NCI-H2081 (cell line): ENCODE results near the gene TNFRSF6B.

Experiments
- DNase-seq, 2 experiments: peaks; one replicate each; lab custom pipeline; 2025; lab: John Stamatoyannopoulos, UW

TNFRSF6B gene

GRCh38 chr20:63697868-63698545 is 1.6 kb downstream of the TNFRSF6B start:
- no peak for DNase-seq

- peak in 1 of 2 experiments; percentile 20 for DNase-seq
Observed at GRCh38 chr20:63698739-63699465, 2.5 kb downstream of the TNFRSF6B start.

DNA sequence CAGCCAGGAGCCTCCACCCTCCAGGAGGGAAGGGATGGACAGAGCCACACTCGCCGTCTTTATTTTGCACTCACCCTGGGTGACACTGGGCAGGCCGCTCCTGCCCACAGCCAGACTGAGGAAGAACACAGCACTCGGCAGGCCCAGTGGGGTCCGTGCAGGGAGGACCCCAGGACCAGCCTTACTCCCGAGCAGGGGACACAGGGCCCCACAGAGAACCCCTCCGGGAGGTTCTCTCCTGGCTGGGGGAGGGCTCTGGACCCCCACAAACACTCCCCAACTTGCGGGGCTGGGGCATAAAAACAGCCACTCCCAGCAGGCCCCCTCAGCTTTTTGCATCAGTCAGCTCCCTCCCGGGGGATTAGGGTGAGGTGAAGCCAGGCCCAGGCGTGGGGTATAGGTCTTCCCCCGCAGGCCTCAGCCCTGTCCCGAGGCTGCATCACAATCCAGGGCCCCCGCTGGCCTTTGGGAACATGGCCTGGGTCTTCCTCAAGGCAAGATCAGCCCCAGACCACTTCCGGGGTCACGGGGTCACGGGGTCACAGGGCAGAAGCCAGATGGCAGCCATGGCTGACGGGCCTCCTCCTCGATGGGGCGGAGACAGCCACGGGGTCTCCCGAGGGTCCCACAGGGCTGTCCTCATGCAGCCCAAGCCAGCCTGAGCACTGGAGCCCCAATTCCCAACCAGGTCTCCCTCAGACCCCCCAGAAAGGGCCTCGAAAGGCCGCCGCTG is 3.2 kb downstream of the TNFRSF6B start:
- DNase-seq = no peak

DNA sequence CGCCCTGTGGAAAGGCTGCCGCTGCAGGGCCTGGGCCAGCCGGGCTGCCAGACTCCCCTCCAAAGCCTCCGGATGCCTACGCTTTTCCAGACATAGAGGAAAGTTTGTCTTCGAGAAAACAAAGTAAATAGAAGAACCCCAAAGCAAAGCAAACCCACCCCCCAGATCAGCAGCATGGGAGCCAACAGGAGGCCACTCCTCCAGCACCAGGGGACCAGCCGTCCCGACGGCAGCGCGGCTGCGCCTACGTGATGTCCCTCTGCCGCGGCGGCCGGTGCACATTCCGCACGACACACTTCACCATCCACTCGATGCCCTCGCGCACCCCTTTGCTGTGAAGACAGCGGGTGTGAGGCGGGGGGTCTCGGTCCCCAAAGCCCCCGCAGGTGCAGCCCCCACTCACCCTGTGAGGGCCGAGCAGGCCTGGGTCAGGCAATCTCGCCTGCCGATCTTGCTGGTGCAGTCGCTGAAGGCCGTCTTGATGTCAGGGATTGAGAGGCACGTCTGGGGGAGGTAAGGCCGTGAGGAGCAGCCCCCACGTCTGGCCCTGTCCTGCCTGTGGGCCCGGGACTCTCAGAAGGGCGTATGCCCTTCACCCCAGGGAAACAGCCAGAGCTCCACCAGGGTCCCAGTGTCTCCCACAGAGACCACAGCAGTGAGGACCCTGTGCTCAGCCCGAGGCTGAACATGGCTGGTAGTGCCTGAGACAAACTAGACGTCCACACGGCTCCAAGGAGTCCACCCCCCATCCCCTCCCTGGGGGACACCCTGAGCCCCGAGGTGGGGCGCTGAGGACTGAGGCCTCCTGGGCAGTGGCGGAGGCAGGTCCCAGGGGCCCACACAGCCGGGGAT is 4.0 kb downstream of the TNFRSF6B start:
- DNase-seq = no peak

DNA sequence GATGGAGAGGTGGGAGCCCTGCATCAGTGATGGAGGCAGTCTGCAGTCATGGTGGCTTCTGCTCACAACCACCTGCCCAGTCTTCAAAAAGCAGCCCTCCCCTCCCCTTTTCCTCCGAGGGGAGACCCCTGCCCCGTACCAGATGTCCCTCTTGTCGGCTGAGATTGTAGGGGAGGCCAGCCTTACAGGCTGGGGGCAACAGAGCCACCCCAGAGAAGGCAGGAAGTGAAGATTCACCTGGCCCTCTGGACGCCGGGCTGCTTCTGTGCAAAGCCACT is 4.5 kb downstream of the TNFRSF6B start:
- DNase-seq = no peak

DNA sequence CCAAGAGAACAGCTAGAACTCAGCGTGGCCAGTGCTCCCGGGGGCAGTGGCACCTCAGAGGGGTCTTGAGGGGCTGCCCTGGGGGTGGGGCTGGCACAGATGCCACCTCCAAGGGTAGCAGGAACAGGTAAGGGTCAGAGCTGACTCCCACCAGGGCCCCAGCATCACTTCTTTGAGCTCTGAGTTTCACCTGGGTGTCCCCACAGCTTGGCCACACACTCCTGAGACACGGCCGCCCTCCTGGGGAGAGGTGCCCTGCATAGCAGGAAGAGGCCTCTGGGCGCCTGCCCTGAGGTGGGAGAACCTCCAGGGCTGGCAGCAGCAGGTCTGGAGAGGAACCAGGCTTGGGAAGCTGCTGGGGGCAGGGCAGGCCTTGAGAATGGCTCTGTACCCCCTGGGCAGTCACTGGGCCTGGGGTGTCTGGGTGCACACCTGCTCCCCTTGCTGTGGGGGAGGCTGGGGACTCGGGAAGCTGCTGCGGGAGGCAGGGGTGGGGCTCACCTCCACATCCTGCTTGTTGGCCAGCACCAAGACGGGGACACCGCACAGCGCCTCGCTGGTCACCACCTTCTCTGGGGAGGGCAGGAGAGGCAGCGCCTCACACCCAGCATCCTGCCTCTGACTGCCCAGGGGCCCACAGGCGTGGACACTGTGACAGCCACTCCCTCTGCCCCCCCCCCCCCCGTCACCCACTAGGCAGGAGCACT is 5.0 kb downstream of the TNFRSF6B start:
- no peak for DNase-seq

DNA sequence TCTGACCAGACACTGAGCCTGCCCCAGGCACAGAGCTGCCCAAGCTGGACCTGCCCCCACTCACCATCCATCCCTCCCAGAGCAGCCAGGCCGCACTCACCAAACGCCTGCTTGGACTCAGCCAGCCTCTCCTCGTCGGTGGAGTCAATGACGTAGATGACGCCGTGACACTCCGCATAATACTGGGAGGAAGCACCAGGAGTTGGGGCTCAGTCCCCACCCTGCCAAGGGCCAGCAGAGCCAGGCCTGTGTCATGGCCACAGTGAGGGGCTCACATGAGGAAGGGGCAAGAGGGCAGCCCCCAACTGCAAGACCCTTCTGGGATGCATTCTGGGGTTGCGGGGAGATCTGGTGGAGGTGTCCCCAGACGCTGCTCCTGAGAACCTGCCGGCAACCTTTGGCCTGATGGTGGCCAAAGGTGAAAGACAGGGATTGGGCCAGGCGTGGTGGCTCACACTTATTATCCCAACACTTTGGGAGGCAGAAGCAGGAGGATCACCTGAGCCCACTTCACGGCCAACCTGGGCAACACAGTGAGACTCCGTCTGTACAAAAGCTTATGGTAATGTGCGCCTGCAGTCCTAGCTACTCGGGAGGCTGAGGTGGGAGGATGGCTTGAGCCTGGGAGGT is 5.7 kb downstream of the TNFRSF6B start:
- no peak for DNase-seq

- DNase-seq = no peak
Observed at GRCh38 chr20:63702751-63703470, 6.5 kb downstream of the TNFRSF6B start.

GRCh38 chr20:63703471-63703975 is 7.1 kb downstream of the TNFRSF6B start:
- no peak for DNase-seq

DNA sequence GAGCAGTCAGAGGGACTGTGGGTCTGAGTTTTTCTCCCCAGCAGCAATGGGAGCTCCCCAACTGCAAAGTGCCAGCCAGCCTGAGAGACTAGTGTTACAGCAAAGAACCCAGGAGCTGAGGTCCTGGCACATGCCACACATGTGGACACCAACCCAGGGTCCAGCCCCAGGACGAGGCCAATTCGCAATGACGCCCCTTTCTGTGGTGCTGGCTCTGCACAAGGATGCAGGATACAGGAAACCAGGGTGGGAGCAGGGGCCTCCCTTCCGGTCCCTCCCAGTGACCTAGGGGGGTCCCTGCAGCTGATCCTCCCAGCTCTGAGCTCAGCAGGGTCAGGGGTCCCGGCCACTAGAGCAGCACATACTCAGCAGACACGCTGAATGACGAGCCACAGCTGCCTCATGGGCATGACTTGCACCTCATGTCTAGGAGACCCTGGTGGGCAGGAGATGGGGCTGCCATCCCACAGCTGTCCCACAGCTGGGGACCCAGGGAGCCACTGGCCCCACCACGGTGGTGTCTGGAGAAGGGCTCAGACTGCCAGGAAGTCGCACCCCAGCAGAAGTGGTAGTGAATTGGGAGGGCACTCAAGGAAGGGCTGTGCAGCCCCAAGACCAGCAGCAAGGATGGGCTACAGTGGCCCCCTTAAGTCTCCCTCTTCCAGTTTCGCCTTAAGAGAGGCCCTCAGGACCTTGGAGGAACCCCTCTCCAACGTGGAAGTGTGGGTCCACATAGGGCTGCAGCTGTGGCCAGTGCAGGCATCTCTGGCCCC is 7.7 kb downstream of the TNFRSF6B start:
- no peak for DNase-seq

- DNase-seq = no peak
Observed at GRCh38 chr20:63704749-63705117, 8.3 kb downstream of the TNFRSF6B start.

DNA sequence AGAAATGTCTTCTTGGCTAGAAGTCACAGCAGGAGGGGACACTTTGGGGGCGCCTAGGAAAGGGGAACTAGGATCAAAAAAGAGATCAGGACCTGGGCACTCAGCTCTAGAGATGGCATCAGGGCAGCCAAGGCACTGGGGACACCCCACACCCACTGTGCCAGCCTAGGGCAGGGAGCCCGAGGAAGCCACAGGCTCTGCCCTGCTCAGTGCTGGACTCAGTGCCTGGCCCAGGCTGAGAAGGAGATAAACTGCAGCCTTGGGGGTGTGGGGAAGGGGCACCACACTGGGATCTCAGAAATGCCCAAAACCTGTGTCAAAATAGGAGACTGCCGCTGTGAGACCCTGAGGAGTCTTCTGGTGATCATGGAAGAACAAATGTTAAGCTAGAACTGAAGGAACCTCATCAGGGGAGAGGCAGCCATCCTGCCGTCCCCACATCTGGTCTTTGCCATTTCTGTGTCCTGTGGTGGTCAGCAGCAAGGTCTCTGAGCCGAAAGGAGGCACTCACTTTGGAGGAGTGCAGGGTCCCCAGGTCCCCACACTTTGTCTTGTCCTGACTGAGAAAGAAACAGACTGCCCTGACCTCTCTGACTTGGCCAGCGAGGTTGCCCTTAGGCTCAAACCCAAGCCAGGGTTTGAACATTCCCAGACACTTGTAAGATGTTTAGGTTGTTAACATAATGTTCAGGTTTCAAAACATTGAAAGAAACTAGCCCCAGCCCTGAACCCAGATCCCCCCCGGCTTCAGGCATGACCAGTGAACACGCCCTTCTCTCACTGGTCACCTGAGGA is 9.0 kb downstream of the TNFRSF6B start:
- DNase-seq = no peak

GRCh38 chr20:63706027-63706695 is 9.7 kb downstream of the TNFRSF6B start:
- DNase-seq = no peak

DNA sequence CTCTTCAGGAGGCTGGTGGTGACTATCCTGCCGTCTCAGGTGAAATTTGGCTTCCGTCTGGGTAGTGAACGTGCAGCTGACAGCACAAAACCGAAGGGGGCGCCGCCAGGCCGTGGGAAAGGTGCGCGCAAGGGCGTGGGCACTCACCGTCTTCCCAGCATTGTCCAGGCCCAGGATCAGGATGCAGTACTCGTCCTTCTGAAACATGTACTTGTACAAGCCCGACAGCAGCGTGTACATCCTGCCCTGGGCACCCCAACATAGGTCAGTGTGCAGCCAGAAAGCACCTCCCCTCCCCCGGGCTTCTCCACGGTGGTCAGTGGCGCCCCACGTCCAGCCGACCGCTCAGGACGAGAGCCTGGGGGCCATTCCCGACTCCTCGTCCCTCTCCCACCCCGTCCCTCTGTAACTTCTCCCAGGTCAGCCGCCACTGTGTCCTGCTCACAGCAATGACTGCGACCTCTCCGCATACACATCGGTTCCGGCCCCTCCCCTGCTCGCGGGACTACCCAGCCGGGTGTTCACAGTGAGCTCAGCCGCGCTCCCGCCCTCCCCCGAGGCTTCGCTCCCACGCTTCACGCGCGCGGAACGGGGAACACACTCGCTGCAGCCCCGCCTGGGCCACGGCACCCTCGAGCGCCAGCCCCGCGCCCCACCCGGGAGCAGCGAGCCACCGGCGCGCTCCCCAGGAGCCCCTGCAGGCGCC is 10.6 kb downstream of the TNFRSF6B start:
- DNase-seq = peak; percentile 21 to 34

DNA sequence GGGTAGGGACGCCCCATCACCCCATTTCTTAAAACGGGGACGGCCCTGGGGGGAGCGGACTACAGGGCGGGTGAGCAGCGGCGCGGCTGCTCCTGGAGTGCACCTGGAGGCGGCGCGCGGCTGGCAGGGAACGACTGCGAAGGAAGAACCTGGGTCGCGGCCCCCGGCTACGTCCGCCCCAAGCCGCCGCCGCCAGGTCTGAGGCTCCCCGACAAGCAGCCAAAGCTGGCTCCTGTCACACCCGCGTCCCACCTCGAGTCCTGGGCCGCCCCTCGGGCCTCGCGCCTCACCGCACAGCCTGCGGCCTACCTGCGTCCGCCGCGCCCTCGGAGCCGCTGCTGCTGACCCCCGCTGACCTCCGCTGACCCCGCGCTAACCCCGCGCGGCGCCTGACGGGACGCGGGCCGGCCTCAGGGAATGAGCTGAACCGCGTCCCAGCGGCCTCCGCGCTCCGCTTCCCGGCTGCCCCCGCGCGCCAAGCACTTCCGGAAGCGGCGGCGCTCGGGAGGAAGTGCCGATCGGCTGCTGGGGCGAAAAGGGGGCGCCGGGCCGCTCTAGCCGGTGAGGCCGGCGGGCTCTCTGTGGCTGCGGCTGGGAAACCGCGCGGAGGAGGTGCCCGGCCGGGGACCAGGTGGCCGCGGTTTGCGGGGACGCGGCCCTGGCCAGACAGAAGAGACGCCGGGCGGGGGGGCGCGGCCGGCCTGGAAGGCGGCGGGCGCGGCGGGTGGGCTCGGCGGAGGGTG is 11.3 kb downstream of the TNFRSF6B start, which contains the start of the genes ARFRP1 and ZGPAT:
TSS of gene ARFRP1 (minus strand) at position 419 of the 743 bp plus-strand sequence. CDS start 885 bp downstream, outside the sequence.
TSS of gene ZGPAT (plus strand) at position 482 of the 743 bp plus-strand sequence. CDS start 542 bp downstream, outside the sequence.
- DNase-seq = peak; percentile 76 to 85
